GM19463 (cell line): ENCODE measurements around the gene ATP12A.

Experiments
- ATAC-seq: cut with Tn5 transposase; IDR thresholded peaks from one replicate; pipeline ENCODE4 v1.9.1; 2021; ENCODE audit warnings: mild to moderate bottlenecking, moderate library complexity; ENCODE audit not compliant: unreplicated experiment

The ATP12A gene

DNA sequence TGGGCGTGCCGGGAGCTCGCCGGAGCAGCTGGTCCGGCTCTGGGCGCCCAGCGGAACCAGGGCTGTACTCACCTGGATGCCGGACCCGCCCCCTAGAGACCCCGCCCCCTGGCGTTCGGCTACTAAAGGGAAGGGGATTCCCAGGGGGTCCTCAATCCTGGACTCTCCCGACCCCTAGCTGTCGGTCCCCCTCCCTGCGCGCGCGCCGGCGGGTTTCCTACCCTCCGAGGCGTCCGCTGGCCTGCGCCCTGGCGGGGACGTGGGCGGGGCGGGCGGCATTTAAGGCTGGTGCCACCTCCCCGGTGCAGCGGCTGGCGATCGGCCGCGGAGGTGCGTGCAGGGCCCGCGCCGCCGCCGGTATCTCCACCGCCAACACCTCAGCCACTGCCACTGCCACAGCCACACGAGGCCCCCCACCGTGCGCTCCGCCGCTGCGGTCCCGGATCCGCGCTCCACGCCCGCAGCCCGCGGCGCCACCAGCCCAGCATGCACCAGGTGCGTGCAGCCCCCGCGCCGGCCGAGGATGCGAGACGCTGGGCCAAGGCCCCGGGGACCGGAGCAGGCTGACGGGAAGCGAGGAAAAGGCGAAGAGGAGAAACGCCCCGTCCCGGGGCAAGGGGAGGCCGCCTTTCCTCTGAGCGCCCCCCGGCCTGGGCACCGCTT is at the start of gene ATP12A:
ATP12A (plus strand) TSS at position 151 of the 663 bp plus-strand sequence; CDS start at position 487, 336 bp downstream.
- no peak for ATAC-seq

DNA sequence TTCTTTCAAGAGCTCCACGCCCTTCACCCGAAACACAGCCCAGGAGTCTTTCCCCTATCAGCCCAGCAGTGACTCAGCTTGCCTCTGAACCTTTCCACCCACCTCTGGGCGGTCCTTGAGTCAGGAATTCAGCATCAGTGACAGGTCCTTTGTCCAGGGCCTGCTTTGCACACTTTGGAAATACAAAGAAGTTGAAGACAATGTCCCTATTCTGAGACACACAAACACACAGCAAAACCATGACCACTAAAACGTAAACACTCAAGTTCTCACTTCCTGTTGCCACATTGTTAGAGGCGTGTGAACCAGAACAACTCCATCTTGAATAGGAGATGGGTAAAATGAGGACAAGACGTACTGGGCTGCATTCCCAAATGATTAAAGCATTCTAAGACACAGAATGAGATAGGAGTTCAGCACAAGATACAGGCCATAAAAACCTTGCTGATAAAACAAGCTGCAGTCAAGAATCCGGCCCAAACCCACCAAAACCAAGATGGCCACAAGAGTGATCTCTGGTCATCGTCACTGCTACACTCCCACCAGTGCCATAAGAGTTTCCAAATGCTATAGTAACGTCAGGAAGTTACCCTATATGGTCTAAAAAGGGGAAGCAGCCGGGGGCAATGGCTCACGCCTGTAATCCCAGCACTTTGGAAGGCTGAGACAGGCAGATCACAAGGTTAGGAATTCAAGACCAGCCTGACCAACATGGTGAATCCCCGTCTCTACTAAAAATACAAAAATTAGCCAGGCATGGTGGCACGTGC is 49.2 kb upstream of the ATP12A start:
- no peak for ATAC-seq

DNA sequence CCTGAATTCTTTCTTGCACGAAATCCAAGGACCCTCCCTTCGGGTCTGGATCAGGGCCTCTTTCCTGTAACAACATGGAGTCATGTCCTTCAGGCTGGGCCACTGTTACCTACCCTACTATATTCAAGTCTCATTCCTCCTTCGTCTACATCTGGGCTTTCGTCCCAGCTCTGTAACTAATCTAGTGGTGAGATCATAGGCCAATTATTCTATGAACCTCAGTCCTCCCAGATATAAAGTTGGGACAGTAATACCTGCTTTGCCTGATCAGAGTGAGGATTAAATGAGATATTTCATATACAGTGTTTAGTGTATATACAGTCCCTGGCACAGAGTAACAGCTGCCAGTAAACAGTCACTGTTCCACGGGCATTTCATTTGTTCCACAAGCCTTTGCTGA is 48.3 kb upstream of the ATP12A start:
- no peak for ATAC-seq

- no peak for ATAC-seq
Observed at GRCh38 chr13:24632382-24633121, 47.7 kb upstream of the ATP12A start.

GRCh38 chr13:24636776-24637175 is 43.4 kb upstream of the ATP12A start:
- ATAC-seq, result no peak

GRCh38 chr13:24638096-24638495 is 42.1 kb upstream of the ATP12A start:
- ATAC-seq, result no peak

- no peak for ATAC-seq
Observed at GRCh38 chr13:24640752-24641151, 39.5 kb upstream of the ATP12A start.

- no peak for ATAC-seq
Observed at GRCh38 chr13:24642219-24642618, 38.0 kb upstream of the ATP12A start.

GRCh38 chr13:24644036-24644435 is 36.2 kb upstream of the ATP12A start:
- ATAC-seq, result no peak

GRCh38 chr13:24648271-24648670 is 31.9 kb upstream of the ATP12A start:
- ATAC-seq, result no peak

DNA sequence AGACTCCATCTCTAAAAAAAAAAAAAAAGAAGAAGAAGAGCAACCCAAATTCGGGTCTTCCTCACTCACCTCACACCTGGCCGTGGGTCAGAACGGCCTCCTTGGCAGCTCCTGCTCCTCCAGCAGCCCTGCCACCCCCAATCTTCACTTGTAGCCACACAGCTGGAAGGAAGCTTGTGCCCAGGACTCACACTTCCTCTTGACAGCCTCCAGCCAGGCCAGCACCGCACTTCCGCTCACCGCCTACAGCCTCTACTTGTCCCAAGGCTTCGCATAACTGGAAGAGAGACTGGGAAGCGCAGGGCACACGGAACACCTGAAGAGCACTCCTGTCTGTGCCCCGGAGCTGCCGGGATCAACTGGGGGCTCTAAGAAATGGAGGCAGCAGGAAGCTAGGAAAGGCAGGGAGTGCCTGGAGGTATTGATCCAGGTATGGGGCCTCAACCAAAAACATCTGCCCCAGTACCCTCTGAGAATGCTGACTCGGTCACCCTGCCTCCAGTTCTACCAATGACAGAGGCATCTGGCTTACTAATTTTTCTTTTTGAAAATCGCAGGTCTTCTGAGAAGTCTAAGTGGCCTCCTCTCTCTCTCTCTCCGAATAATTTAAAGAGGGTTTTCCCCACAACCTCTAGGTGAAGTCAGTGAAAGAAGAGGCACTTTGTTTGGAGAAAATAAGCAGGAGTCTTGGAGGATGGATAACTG is 31.1 kb upstream of the ATP12A start:
- no peak for ATAC-seq

DNA sequence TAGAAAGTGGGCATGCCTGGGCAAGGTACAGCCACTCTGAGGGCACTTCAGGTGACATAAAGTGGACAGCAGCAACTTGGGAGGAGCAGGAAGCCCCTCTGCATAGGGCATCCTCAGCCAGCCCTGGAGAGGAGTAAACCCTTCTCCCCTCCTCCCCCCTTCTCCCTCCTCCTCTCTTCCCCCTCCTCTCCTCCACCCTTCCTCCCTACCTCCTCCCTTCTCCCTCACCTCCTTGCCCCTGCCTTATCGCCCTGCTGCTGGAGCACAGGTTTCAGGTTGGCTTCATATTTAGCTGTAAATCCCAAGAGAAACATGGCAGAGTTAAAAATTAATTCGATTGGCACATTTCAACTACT is 30.5 kb upstream of the ATP12A start:
- ATAC-seq, result no peak

- ATAC-seq, result no peak
Observed at GRCh38 chr13:24650161-24650560, 30.0 kb upstream of the ATP12A start.

DNA sequence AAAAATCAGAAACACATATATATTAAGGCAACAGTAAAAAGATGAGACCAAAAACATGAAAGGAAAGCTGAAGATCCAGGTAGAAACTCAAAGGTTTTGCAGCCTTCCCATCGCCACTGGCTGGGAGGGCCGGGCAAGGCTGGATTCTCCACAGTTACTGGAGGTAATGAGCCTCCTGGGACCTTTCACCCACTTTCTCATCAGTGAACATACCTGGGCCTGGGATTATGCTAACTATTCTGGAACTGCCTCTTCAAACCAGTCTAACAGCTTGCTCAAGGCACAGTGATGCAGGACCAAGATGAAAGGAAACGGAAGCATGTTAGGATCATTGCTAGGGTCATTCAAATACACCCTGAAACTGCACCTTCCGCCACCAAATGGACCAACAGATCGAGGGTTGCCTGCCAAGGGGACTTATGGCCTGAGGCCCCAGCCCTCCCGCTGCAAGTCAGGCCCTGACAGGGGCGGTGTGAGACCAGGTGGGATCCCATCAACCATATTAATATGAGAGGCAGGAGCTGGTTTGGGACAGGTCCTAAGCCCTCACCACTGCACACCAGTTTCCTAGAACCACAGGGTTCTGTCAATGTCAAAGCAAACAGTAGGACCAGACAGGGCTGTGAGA is 28.4 kb upstream of the ATP12A start:
- no peak for ATAC-seq

DNA sequence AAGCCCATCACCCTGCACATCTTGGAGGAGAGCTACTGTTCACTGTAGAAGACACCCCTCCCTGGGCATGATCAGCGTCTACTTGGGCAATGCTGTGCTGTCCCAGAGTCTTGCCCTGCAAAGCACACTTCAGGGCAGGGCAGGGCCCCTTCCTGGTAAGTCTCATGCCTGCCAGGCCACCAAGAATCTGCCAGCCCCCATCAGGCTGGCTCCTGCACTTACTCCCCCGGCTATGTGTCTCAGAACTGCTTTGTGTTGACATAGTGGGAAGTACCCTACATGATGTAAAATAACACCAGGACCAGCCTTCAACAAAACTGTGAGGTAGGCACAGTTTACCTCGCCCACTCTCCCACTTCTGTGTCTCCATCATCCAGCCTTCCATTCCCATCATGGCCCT is 27.8 kb upstream of the ATP12A start:
- ATAC-seq, result no peak

GRCh38 chr13:24654741-24655140 is 25.5 kb upstream of the ATP12A start:
- ATAC-seq, result no peak

DNA sequence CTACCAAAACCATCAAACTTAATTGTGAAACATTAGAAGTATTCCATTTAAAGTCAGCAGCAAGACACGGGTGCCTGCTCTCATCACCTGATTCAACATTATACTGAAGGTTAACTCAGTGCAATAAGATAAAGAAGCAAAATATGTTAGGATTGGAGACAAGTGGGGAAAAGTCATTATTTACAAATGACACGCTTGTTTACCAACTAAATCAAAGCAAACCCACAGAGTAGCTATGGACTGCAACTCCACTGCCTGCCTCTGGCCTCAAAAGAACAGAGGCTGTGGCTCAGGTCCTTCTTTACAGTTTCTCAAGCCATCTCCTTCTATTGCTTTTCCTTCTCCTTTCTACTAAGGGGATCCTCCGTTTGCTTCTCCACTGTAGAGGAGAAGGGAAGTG is 21.0 kb upstream of the ATP12A start:
- no peak for ATAC-seq

- ATAC-seq, result no peak
Observed at GRCh38 chr13:24660023-24660741, 20.0 kb upstream of the ATP12A start.

GRCh38 chr13:24661713-24662112 is 18.5 kb upstream of the ATP12A start:
- ATAC-seq, result peak; percentile 45
